ENCODE results near the gene SOX13. TPM values are rescaled to one million over a fixed set of nuclear protein-coding genes. Genes with fewer than 3 reads are reported as not detected.

SOX13 gene
- total RNA-seq, 4 donors from 2014 or later: 15.6 to 31.1 (median 16.3) TPM

- in situ Hi-C loops (cut with MboI; ENCODE audit: low sequenced_read_pairs in 4 of 4) (no loop called here), intact Hi-C loops (cut with DNase I; ENCODE audit: low total_unique reads) (loop anchor here (5.0 to 10.0 kb wide), 2 partner anchors 222 to 1050 kb away; partner anchors contain the start of gene SNRPE)
- H3K36me3 ChIP-seq: no peaks in the 10 kb centered on the region
- no peak overlapping the region for H3K4me3 ChIP-seq
- H3K27me3 ChIP-seq: no peaks in the 10 kb centered on the region
- peak; percentile 49 to 57 for ATAC-seq
- H3K9me3 ChIP-seq: no peaks in the 10 kb centered on the region
- peak; percentile 81 to 85 for DNase-seq
- TF ChIP-seq CTCF (IDR thresholded peaks at IDR 0.05 in 4 of 5, conservative IDR thresholded peaks at IDR 0.05 in 1 of 5): no peak
- peak in 1 of 2 donors; percentile 41 for TF ChIP-seq POLR2A (IDR thresholded peaks at IDR 0.05)
- peaks cover 93 to 99% of the 10 kb centered on the region in 2 donors for H3K4me1 ChIP-seq
- peak overlapping the region; percentile 85 to 94 (median 92) for H3K27ac ChIP-seq
Observed at GRCh38 chr1:204084247-204084772, 11.4 kb downstream of the SOX13 start.

DNA sequence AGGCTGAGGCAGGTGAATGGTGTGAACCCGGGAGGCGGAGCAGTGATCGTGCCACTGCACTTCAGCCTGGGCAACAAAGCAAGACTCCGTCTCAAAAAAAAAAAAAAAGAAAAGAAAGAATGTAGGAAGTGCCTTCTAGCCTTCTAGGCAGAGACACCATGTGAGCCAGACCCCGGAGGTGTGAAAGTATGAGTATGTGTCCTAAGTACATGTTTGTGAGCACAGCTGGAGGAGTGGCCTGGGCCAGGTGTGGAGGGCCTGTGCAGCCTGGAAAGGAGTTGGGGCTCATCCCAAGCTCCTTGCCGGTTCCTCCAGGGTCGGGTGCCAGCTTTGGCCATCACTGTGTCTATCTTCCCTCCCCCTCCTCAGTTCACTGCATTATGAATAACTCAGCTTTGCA lies 13.0 kb downstream of the SOX13 start:
- Histone ChIP-seq H3K27me3 (no peaks in the 10 kb centered on the region), H3K4me1 (peaks cover 93 to 99% of the 10 kb centered on the region in 2 donors)
- in situ Hi-C loops (cut with MboI; ENCODE audit: low sequenced_read_pairs in 4 of 4): no loop called here

GRCh38 chr1:204087181-204087892 lies 14.4 kb downstream of the SOX13 start:
- no peaks in the 10 kb centered on the region for H3K36me3 ChIP-seq
- peak overlapping the region in 3 of 4 donors; percentile 35 to 43 (median 41) for H3K4me3 ChIP-seq
- intact Hi-C loops (cut with DNase I; ENCODE audit: low total_unique reads) (loop anchor here (10.0 kb wide), 1 partner anchor 1053 kb away; no protein-coding TSS in a partner anchor), in situ Hi-C loops (cut with MboI; ENCODE audit: low sequenced_read_pairs in 4 of 4) (no loop called here)
- no peak for ATAC-seq
- no peak for DNase-seq
- peaks cover 97 to 99% of the 10 kb centered on the region in 2 donors for H3K4me1 ChIP-seq
- TF ChIP-seq CTCF (IDR thresholded peaks at IDR 0.05 in 4 of 5, conservative IDR thresholded peaks at IDR 0.05 in 1 of 5): no peak
- no peak for TF ChIP-seq POLR2A (IDR thresholded peaks at IDR 0.05)
- peak overlapping the region; percentile 85 to 94 (median 92) for H3K27ac ChIP-seq
- H3K27me3 ChIP-seq: no peaks in the 10 kb centered on the region
- H3K9me3 ChIP-seq: no peaks in the 10 kb centered on the region

More for the DNA sequence above, 13.0 kb downstream of the SOX13 start:
- DNase-seq: no peak
- Histone ChIP-seq H3K4me3 (no peak overlapping the region), H3K36me3 (no peaks in the 10 kb centered on the region), H3K9me3 (no peaks in the 10 kb centered on the region), H3K27ac (peak overlapping the region; percentile 85 to 94 (median 92))
- intact Hi-C loops (cut with DNase I; ENCODE audit: low total_unique reads): loop anchor here (10.0 kb wide), 1 partner anchor 1051 kb away; no protein-coding TSS in a partner anchor
- no peak for ATAC-seq
- no peak for TF ChIP-seq CTCF (IDR thresholded peaks at IDR 0.05 in 4 of 5, conservative IDR thresholded peaks at IDR 0.05 in 1 of 5)
- TF ChIP-seq POLR2A (IDR thresholded peaks at IDR 0.05): no peak

DNA sequence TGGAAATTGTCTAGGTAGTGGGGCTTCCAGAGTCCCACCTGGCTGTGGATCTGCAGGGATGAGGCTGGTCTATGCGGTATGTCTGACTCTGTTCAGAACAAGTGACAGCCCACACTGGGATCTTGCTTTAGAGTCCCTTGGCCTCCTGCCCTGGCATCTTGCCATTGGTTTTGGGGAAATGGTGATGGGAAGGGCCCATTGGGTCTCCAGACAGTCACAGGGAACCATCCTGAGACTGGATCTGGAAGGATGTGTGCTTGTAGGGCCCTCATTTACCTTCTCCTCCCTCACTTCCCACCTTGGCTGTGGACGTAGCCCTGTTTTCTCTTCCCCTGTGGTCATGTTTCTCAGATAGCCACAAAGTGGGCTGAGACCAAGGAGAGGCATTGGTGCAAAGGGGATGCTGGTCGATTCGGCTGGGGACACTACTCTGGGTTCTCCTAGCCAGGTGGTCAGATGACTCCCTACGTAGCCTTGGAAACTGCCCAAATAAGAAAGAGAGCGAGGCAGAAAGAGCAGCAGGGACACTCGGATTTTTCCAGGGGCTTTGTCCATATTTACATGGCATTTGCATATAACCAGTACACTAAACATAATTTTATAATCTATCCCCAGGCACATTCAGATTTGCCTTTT lies 15.1 kb downstream of the SOX13 start:
- ATAC-seq (peak; percentile 49 to 55), DNase-seq (peak in 1 of 2 donors; percentile 60)
- H3K27me3 ChIP-seq: no peaks in the 10 kb centered on the region
- peak overlapping the region; percentile 34 to 43 (median 38) for H3K4me3 ChIP-seq
- in situ Hi-C loops (cut with MboI; ENCODE audit: low sequenced_read_pairs in 4 of 4): no loop called here
- peaks cover 95 to 99% of the 10 kb centered on the region in 2 donors for H3K4me1 ChIP-seq
- TF ChIP-seq CTCF (IDR thresholded peaks at IDR 0.05 in 4 of 5, conservative IDR thresholded peaks at IDR 0.05 in 1 of 5): no peak
- no peak for TF ChIP-seq POLR2A (IDR thresholded peaks at IDR 0.05)
- H3K9me3 ChIP-seq: no peaks in the 10 kb centered on the region
- intact Hi-C loops (cut with DNase I; ENCODE audit: low total_unique reads): loop anchor here (10.0 kb wide), 1 partner anchor 1053 kb away; no protein-coding TSS in a partner anchor
- H3K27ac ChIP-seq: peak overlapping the region; percentile 85 to 94 (median 92)
- H3K36me3 ChIP-seq: no peaks in the 10 kb centered on the region

Measured in gastrocnemius medialis (tissue), 4 donors.